MM.1S (cell line): ENCODE measurements around the gene SPATA13.

ENCODE experiments used
- DNase-seq: peaks from one replicate; pipeline ENCODE4 v3.0.0-alpha.2; 2015
- H2AFZ ChIP-seq: fragments of 300-600 bp; sonication (generic); 2 replicates; pipeline ENCODE4 v1.6.0; 2016; ENCODE audit warnings: antibody characterized with exemption, low read length
- H3F3A ChIP-seq: fragments of 300-600 bp; sonication (generic); 2 replicates; pipeline ENCODE4 v1.6.1; 2016; ENCODE audit warnings: mild to moderate bottlenecking, antibody characterized with exemption, low read length, moderate library complexity, mixed read lengths; ENCODE audit not compliant: insufficient read depth
- H3K27ac ChIP-seq: fragments of 300-600 bp; sonication (generic); 2 replicates; pipeline ENCODE4 v1.5.1; 2016; ENCODE audit warnings: mild to moderate bottlenecking, low read length
- H3K27me3 ChIP-seq: fragments of 300-600 bp; sonication (generic); replicated peaks from 2 replicates; pipeline ENCODE4 v1.6.0; 2016; ENCODE audit warnings: low read length; ENCODE audit not compliant: insufficient read depth
- H3K36me3 ChIP-seq: fragments of 300-600 bp; sonication (generic); replicated peaks from 2 replicates; pipeline ENCODE4 v1.6.1; 2016; ENCODE audit warnings: mild to moderate bottlenecking, low read length, mixed read lengths; ENCODE audit not compliant: insufficient read depth
- H3K4me1 ChIP-seq: fragments of 300-600 bp; sonication (generic); 2 replicates; pipeline ENCODE4 v1.6.1; 2016; ENCODE audit warnings: low read length, mixed read lengths
- H3K4me2 ChIP-seq: fragments of 300-600 bp; sonication (generic); 2 replicates; pipeline ENCODE4 v1.6.0; 2016; ENCODE audit warnings: low read depth, low read length
- H3K4me3 ChIP-seq: fragments of 300-600 bp; sonication (generic); 2 replicates; pipeline ENCODE4 v1.5.1; 2016; ENCODE audit warnings: low read length, mixed read lengths
- H3K79me2 ChIP-seq: fragments of 300-600 bp; sonication (generic); 2 replicates; pipeline ENCODE4 v1.6.1; 2016; ENCODE audit warnings: mixed run types, low read length, mixed read lengths
- H3K9ac ChIP-seq: fragments of 300-600 bp; sonication (generic); 2 replicates; pipeline ENCODE4 v1.6.1; 2016; ENCODE audit warnings: low read length, mixed read lengths
- H3K9me2 ChIP-seq: fragments of 300-600 bp; sonication (generic); replicated peaks from 2 replicates; pipeline ENCODE4 v1.6.1; 2016; ENCODE audit warnings: mild to moderate bottlenecking, low read length, mixed read lengths; ENCODE audit not compliant: insufficient read depth
- H3K9me3 ChIP-seq: fragments of 300-600 bp; sonication (generic); replicated peaks from 2 replicates; pipeline ENCODE4 v1.6.1; 2016; ENCODE audit warnings: mild to moderate bottlenecking, low read length, mixed read lengths; ENCODE audit not compliant: insufficient read depth
- H4K20me1 ChIP-seq: fragments of 300-600 bp; sonication (generic); 2 replicates; pipeline ENCODE4 v1.6.1; 2016; ENCODE audit warnings: mild to moderate bottlenecking, low read length, moderate library complexity, mixed read lengths; ENCODE audit not compliant: insufficient read depth
- EZH2 ChIP-seq: fragments of 300-600 bp; sonication (generic); optimal IDR thresholded peaks from 2 replicates; pipeline ENCODE3; 2017; ENCODE audit warnings: low read depth, mild to moderate bottlenecking, antibody characterized with exemption, low read length, mixed read lengths
- EZH2phosphoT487 ChIP-seq: fragments of 300-600 bp; sonication (generic); IDR thresholded peaks from 2 replicates; pipeline ENCODE4 v1.6.1; 2018; ENCODE audit warnings: antibody characterized with exemption, low read length
- TF ChIP-seq, protein P1 (sequence below): fragments of 300-600 bp; sonication (generic); IDR thresholded peaks from 2 replicates; pipeline ENCODE4 v1.5.1; 2016; ENCODE audit warnings: antibody characterized with exemption, low read length, mixed read lengths

Gene SPATA13

DNA sequence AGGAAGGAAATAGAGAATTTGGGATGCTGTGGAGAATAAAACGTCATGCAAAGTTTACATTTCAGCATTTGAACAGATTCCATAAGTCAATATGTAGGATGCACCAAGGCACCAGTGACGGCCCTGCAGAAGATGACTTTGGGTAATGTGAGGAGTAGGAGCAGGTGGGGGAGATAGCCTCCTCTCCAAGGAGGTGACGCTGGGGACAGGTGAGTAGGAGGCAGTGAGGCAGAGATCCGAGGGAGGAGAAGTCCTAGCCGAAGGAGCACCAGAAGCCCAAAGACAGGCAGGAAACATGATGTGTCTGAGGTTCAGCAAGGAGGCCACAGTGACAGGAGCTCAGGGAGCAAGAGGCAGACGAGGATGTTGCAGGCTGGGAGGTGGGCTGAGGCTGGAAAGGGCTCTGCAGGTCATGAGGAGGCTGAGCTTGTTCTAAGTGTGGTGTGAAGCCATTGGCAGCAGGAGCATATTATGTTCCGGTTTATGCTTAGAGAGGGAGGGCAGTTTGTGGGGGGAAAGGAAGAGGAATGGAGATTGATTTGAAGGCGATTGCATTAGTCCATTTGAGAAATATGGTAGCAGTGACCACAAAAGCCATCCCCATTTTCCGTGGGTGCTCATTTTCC lies 93.1 kb downstream of the SPATA13 start:
- Histone ChIP-seq H3K36me3 (no peaks in the 10 kb centered on the region), H3K79me2 (no peaks in the 10 kb centered on the region), H3K9ac (no peak overlapping the region), H3F3A (no peaks in the 10 kb centered on the region), H3K4me1 (no peaks in the 10 kb centered on the region), H2AFZ (no peak overlapping the region), H3K4me2 (no peak overlapping the region), H3K9me2 (no peaks in the 10 kb centered on the region), H3K27me3 (no peaks in the 10 kb centered on the region), H3K27ac (no peak overlapping the region), H4K20me1 (no peaks in the 10 kb centered on the region), H3K4me3 (no peak overlapping the region), H3K9me3 (no peaks in the 10 kb centered on the region)
- TF ChIP-seq, protein P1, sequence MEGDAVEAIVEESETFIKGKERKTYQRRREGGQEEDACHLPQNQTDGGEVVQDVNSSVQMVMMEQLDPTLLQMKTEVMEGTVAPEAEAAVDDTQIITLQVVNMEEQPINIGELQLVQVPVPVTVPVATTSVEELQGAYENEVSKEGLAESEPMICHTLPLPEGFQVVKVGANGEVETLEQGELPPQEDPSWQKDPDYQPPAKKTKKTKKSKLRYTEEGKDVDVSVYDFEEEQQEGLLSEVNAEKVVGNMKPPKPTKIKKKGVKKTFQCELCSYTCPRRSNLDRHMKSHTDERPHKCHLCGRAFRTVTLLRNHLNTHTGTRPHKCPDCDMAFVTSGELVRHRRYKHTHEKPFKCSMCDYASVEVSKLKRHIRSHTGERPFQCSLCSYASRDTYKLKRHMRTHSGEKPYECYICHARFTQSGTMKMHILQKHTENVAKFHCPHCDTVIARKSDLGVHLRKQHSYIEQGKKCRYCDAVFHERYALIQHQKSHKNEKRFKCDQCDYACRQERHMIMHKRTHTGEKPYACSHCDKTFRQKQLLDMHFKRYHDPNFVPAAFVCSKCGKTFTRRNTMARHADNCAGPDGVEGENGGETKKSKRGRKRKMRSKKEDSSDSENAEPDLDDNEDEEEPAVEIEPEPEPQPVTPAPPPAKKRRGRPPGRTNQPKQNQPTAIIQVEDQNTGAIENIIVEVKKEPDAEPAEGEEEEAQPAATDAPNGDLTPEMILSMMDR: no peak
- TF ChIP-seq EZH2phosphoT487 (no peak), EZH2 (no peak)
- no peak for DNase-seq

GRCh38 chr13:24254146-24254841 lies 93.8 kb downstream of the SPATA13 start:
- Histone ChIP-seq H3K4me2 (no peak overlapping the region), H3K9ac (no peak overlapping the region), H3K4me1 (no peaks in the 10 kb centered on the region), H3K9me2 (no peaks in the 10 kb centered on the region), H2AFZ (no peak overlapping the region), H3K79me2 (no peaks in the 10 kb centered on the region), H3K27me3 (no peaks in the 10 kb centered on the region), H3K27ac (no peak overlapping the region), H3K36me3 (no peaks in the 10 kb centered on the region), H3F3A (no peaks in the 10 kb centered on the region), H3K4me3 (no peak overlapping the region), H3K9me3 (no peaks in the 10 kb centered on the region), H4K20me1 (no peaks in the 10 kb centered on the region)
- TF ChIP-seq EZH2phosphoT487: no peak
- no peak for TF ChIP-seq EZH2
- TF ChIP-seq, protein P1: no peak
- no peak for DNase-seq

- Histone ChIP-seq H3F3A (no peaks in the 10 kb centered on the region), H4K20me1 (no peaks in the 10 kb centered on the region), H2AFZ (no peak overlapping the region), H3K79me2 (no peaks in the 10 kb centered on the region), H3K27me3 (no peaks in the 10 kb centered on the region), H3K9me3 (no peaks in the 10 kb centered on the region), H3K36me3 (no peaks in the 10 kb centered on the region), H3K4me2 (no peak overlapping the region), H3K27ac (no peak overlapping the region), H3K9ac (no peak overlapping the region), H3K4me3 (no peak overlapping the region), H3K9me2 (no peaks in the 10 kb centered on the region), H3K4me1 (no peaks in the 10 kb centered on the region)
- DNase-seq: no peak
- TF ChIP-seq EZH2phosphoT487 (no peak), EZH2 (no peak)
- TF ChIP-seq, protein P1: no peak
Observed at GRCh38 chr13:24257497-24257896, 97.0 kb downstream of the SPATA13 start.
